Measurements from ENCODE around the gene B4GALNT3. TPM values are rescaled to one million over a fixed set of nuclear protein-coding genes. Genes with fewer than 3 reads are reported as not detected.

The B4GALNT3 gene
- total and polyA plus RNA-seq, 2 experiments from 2014 or later, result 2.8 to 15.8 TPM

DNA sequence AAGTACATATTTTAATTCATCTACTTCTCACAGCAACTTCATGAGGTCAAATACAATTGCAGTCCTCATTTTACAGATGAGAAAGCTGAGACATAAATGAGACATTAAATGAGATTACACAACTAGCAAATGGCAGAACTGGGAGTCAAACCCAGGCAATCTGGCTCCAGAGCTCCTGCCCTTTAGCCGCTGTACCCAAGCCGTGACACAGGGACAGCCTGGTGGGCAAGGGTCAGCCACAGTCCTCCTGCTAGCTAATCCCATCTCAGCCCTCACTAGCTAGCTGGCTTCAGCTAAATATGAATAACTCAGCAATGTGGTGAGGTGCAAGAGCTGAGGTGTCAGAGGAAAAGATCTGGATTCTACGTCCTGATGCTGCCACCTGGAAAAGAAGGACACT is 148.7 kb downstream of the B4GALNT3 start:
- H3K36me3 Mint-ChIP-seq (ENCODE audit: low read depth), result no peaks in the 10 kb centered on the region
- Histone ChIP-seq H3K4me3 (no peak overlapping the region), H3K4me2 (no peak overlapping the region), H3K27me3 (ENCODE audit: insufficient read depth) (no peaks in the 10 kb centered on the region), H2AFZ (no peak overlapping the region), H3K4me1 (ENCODE audit: insufficient read depth) (no peaks in the 10 kb centered on the region), H3K9me2 (ENCODE audit: insufficient read depth) (no peaks in the 10 kb centered on the region), H3K36me3 (ENCODE audit: insufficient read depth) (no peaks in the 10 kb centered on the region), H3K79me2 (replicated peaks; ENCODE audit: insufficient read depth) (no peaks in the 10 kb centered on the region), H4K20me1 (replicated peaks; ENCODE audit: insufficient read depth) (no peaks in the 10 kb centered on the region), H3K27ac (ENCODE audit: low read depth) (0 out of 2 replicates have a peak overlapping the region, but pooled peaks have one; percentile 32), H3F3A (replicated peaks; ENCODE audit: low read depth) (no peaks in the 10 kb centered on the region)
- H3K9me3 Mint-ChIP-seq, result no peaks in the 10 kb centered on the region
- DNase-seq (ENCODE audit: low spot score), result no peak
- H3K27me3 Mint-ChIP-seq (ENCODE audit: insufficient read depth, low read depth, poor library complexity), result peaks cover 2% of the 10 kb centered on the region
- no peak overlapping the region for H3K4me3 Mint-ChIP-seq
- peaks cover 8% of the 10 kb centered on the region for H3K4me1 Mint-ChIP-seq
- no peak for TF ChIP-seq ZNF114 (CRISPR knock-in tag; IDR thresholded peaks at IDR 0.05)
- no peak for TF ChIP-seq ZNF331 (CRISPR knock-in tag; IDR thresholded peaks at IDR 0.05; ENCODE audit: low read depth)
- TF ChIP-seq STAT1 (IDR thresholded peaks at IDR 0.05; ENCODE audit: unreplicated experiment), result no peak
- TF ChIP-seq POLR2AphosphoS5 (IDR thresholded peaks at IDR 0.05; ENCODE audit: low read depth), result no peak
- TF ChIP-seq CREB1 (CRISPR knock-in tag; IDR thresholded peaks at IDR 0.05; ENCODE audit: low read depth), result no peak
- TF ChIP-seq, protein P1, sequence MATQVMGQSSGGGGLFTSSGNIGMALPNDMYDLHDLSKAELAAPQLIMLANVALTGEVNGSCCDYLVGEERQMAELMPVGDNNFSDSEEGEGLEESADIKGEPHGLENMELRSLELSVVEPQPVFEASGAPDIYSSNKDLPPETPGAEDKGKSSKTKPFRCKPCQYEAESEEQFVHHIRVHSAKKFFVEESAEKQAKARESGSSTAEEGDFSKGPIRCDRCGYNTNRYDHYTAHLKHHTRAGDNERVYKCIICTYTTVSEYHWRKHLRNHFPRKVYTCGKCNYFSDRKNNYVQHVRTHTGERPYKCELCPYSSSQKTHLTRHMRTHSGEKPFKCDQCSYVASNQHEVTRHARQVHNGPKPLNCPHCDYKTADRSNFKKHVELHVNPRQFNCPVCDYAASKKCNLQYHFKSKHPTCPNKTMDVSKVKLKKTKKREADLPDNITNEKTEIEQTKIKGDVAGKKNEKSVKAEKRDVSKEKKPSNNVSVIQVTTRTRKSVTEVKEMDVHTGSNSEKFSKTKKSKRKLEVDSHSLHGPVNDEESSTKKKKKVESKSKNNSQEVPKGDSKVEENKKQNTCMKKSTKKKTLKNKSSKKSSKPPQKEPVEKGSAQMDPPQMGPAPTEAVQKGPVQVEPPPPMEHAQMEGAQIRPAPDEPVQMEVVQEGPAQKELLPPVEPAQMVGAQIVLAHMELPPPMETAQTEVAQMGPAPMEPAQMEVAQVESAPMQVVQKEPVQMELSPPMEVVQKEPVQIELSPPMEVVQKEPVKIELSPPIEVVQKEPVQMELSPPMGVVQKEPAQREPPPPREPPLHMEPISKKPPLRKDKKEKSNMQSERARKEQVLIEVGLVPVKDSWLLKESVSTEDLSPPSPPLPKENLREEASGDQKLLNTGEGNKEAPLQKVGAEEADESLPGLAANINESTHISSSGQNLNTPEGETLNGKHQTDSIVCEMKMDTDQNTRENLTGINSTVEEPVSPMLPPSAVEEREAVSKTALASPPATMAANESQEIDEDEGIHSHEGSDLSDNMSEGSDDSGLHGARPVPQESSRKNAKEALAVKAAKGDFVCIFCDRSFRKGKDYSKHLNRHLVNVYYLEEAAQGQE (IDR thresholded peaks at IDR 0.05; ENCODE audit: unreplicated experiment), result no peak
- TF ChIP-seq JUNB (IDR thresholded peaks at IDR 0.05; ENCODE audit: unreplicated experiment), result no peak
- TF ChIP-seq NANOG (IDR thresholded peaks at IDR 0.05; ENCODE audit: borderline replicate concordance), result no peak
- no peak for TF ChIP-seq EZH2 (IDR thresholded peaks at IDR 0.05; ENCODE audit: low read depth, unreplicated experiment)
- no peak for TF ChIP-seq EZH2phosphoT487 (IDR thresholded peaks at IDR 0.05; ENCODE audit: unreplicated experiment)
- TF ChIP-seq, protein P2, sequence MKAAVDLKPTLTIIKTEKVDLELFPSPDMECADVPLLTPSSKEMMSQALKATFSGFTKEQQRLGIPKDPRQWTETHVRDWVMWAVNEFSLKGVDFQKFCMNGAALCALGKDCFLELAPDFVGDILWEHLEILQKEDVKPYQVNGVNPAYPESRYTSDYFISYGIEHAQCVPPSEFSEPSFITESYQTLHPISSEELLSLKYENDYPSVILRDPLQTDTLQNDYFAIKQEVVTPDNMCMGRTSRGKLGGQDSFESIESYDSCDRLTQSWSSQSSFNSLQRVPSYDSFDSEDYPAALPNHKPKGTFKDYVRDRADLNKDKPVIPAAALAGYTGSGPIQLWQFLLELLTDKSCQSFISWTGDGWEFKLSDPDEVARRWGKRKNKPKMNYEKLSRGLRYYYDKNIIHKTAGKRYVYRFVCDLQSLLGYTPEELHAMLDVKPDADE (IDR thresholded peaks at IDR 0.05), result no peak
- TF ChIP-seq, protein P3, sequence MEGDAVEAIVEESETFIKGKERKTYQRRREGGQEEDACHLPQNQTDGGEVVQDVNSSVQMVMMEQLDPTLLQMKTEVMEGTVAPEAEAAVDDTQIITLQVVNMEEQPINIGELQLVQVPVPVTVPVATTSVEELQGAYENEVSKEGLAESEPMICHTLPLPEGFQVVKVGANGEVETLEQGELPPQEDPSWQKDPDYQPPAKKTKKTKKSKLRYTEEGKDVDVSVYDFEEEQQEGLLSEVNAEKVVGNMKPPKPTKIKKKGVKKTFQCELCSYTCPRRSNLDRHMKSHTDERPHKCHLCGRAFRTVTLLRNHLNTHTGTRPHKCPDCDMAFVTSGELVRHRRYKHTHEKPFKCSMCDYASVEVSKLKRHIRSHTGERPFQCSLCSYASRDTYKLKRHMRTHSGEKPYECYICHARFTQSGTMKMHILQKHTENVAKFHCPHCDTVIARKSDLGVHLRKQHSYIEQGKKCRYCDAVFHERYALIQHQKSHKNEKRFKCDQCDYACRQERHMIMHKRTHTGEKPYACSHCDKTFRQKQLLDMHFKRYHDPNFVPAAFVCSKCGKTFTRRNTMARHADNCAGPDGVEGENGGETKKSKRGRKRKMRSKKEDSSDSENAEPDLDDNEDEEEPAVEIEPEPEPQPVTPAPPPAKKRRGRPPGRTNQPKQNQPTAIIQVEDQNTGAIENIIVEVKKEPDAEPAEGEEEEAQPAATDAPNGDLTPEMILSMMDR (conservative IDR thresholded peaks at IDR 0.05; ENCODE audit: low read depth in 2 of 2), result no peak
- no peak overlapping the region for H3K27ac Mint-ChIP-seq
- ATAC-seq, result no peak
